ENCODE results near the gene CAPRIN2. TPM values are rescaled to one million over a fixed set of nuclear protein-coding genes. Genes with fewer than 3 reads are reported as not detected.

Gene CAPRIN2
- total RNA-seq, 4 donors from 2014 or later: 6.3 to 21.1 (median 7.2) TPM

DNA sequence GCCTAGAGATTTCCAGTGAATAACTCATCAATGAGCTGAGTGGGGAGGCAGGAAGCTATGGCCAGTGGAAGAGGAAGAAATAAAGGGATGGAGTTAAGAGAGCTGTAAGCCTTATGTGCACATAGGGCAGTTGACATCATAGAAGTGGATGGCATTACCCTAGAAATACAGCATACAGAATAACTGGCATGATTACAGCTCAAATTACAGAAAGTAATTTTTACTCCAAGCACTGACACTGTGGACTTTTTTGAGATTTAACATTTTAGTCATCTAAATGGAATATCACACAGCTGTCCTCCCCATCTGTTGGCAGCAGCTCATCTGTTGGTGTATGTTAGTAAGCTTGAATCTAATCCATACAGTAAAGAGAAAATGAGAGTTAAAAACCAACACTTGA, 53.7 kb downstream of the CAPRIN2 start:
- DNase-seq (no peak), ATAC-seq (no peak)

GRCh38 chr12:30700216-30700900, 54.4 kb downstream of the CAPRIN2 start:
- Histone ChIP-seq H3K4me3 (no peak overlapping the region), H3K4me1 (peaks cover 0 to 5% of the 10 kb centered on the region in 2 donors), H3K9me3 (no peaks in the 10 kb centered on the region), H3K36me3 (no peaks in the 10 kb centered on the region), H3K27ac (no peak overlapping the region), H3K27me3 (no peaks in the 10 kb centered on the region)
- no peak for ATAC-seq
- intact Hi-C loops (cut with DNase I; ENCODE audit: low total_unique reads): no loop called here
- DNase-seq: no peak
- TF ChIP-seq CTCF (IDR thresholded peaks at IDR 0.05 in 4 of 5, conservative IDR thresholded peaks at IDR 0.05 in 1 of 5) (no peak), POLR2A (IDR thresholded peaks at IDR 0.05) (no peak)
- in situ Hi-C loops (cut with MboI; ENCODE audit: low sequenced_read_pairs in 4 of 4): no loop called here

More for the DNA sequence above, 53.7 kb downstream of the CAPRIN2 start:
- no peaks in the 10 kb centered on the region for H3K36me3 ChIP-seq
- intact Hi-C loops (cut with DNase I; ENCODE audit: low total_unique reads): no loop called here
- no peak overlapping the region for H3K27ac ChIP-seq
- no peaks in the 10 kb centered on the region for H3K27me3 ChIP-seq
- H3K4me1 ChIP-seq: peaks cover 0 to 4% of the 10 kb centered on the region in 2 donors
- no peak overlapping the region for H3K4me3 ChIP-seq
- no peak for TF ChIP-seq POLR2A (IDR thresholded peaks at IDR 0.05)
- TF ChIP-seq CTCF (IDR thresholded peaks at IDR 0.05 in 4 of 5, conservative IDR thresholded peaks at IDR 0.05 in 1 of 5): no peak
- in situ Hi-C loops (cut with MboI; ENCODE audit: low sequenced_read_pairs in 4 of 4): no loop called here
- no peaks in the 10 kb centered on the region for H3K9me3 ChIP-seq

- intact Hi-C loops (cut with DNase I; ENCODE audit: low total_unique reads): loop anchor here (5.0 to 10.0 kb wide), 3 partner anchors 109 to 1026 kb away; partner anchors contain the start of genes AMN1 and DDX11
Measured at GRCh38 chr12:30698346-30698745, 56.4 kb downstream of the CAPRIN2 start.

DNA sequence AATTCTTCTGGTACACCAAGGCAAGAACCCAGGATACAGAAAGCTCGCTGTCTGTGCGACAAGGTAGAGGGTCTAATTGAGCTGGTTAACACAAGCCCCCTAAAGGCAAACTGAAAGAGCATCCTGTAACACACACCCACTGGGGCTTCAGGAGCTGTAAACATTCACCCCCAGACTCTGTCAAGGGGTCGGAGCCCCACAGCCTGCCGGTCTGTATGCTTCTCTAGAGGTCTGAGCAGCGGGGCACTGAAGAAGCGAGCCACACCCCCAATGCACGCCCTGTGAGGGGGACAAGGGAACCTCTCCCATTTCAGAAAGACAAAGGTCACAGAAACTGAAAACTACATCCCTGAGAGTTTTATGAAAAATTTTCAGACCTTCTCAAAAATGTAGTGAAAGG, 57.8 kb downstream of the CAPRIN2 start:
- intact Hi-C loops (cut with DNase I; ENCODE audit: low total_unique reads) (loop anchor here (5.0 to 10.0 kb wide), 3 partner anchors 110 to 1028 kb away; partner anchors contain the start of genes AMN1 and DDX11), in situ Hi-C loops (cut with MboI; ENCODE audit: low sequenced_read_pairs in 4 of 4) (loop anchor here in 1 of 4 donors (25.0 kb wide), 1 partner anchor 1335 kb away; no protein-coding TSS in a partner anchor)
- TF ChIP-seq POLR2A (IDR thresholded peaks at IDR 0.05): no peak
- TF ChIP-seq CTCF (IDR thresholded peaks at IDR 0.05 in 4 of 5, conservative IDR thresholded peaks at IDR 0.05 in 1 of 5): no peak
- DNase-seq (no peak), ATAC-seq (no peak)
- Histone ChIP-seq H3K27me3 (no peaks in the 10 kb centered on the region), H3K9me3 (no peaks in the 10 kb centered on the region), H3K4me1 (peaks cover 24 to 33% of the 10 kb centered on the region in 2 donors), H3K4me3 (no peak overlapping the region), H3K36me3 (no peaks in the 10 kb centered on the region), H3K27ac (no peak overlapping the region)

More at GRCh38 chr12:30698346-30698745, 56.4 kb downstream of the CAPRIN2 start:
- Histone ChIP-seq H3K4me3 (no peak overlapping the region), H3K9me3 (no peaks in the 10 kb centered on the region), H3K27ac (no peak overlapping the region), H3K27me3 (no peaks in the 10 kb centered on the region), H3K4me1 (peaks cover 14 to 19% of the 10 kb centered on the region in 2 donors), H3K36me3 (no peaks in the 10 kb centered on the region)
- DNase-seq (no peak), ATAC-seq (no peak)
- in situ Hi-C loops (cut with MboI; ENCODE audit: low sequenced_read_pairs in 4 of 4): loop anchor here in 1 of 4 donors (25.0 kb wide), 1 partner anchor 1336 kb away; no protein-coding TSS in a partner anchor
- TF ChIP-seq POLR2A (IDR thresholded peaks at IDR 0.05) (no peak), CTCF (IDR thresholded peaks at IDR 0.05 in 4 of 5, conservative IDR thresholded peaks at IDR 0.05 in 1 of 5) (no peak)

Measured in gastrocnemius medialis (tissue), 4 donors.